CMK (cell line): ENCODE results near the gene PPP2R3A.
"Not testable (repeated sequence)": the region's sequence is repeated elsewhere in the genome, so short reads cannot be mapped to it uniquely, and the experiment has no call there.

Experiments
- DNase-seq: peaks from one replicate; pipeline ENCODE4 v3.0.0-alpha.2; 2010; ENCODE audit warnings: low read depth

PPP2R3A gene

GRCh38 chr3:136085067-136085466 lies 119.5 kb downstream of the PPP2R3A start:
- not testable (repeated sequence) for DNase-seq

GRCh38 chr3:136093771-136094170 lies 128.2 kb downstream of the PPP2R3A start:
- no peak for DNase-seq

GRCh38 chr3:136105044-136105443 lies 139.5 kb downstream of the PPP2R3A start:
- no peak for DNase-seq

GRCh38 chr3:136106101-136106500 lies 140.6 kb downstream of the PPP2R3A start:
- no peak for DNase-seq

GRCh38 chr3:136109499-136109898 lies 144.0 kb downstream of the PPP2R3A start:
- no peak for DNase-seq

GRCh38 chr3:136110481-136110880 lies 145.0 kb downstream of the PPP2R3A start:
- no peak for DNase-seq

- no peak for DNase-seq
Measured at GRCh38 chr3:136114421-136114820, 148.9 kb downstream of the PPP2R3A start.

GRCh38 chr3:136119332-136119731 lies 153.8 kb downstream of the PPP2R3A start:
- not testable (repeated sequence) for DNase-seq

GRCh38 chr3:136119783-136120182 lies 154.3 kb downstream of the PPP2R3A start:
- not testable (repeated sequence) for DNase-seq

GRCh38 chr3:136120373-136121348 lies 155.1 kb downstream of the PPP2R3A start:
- no peak for DNase-seq

GRCh38 chr3:136122006-136122405 lies 156.5 kb downstream of the PPP2R3A start:
- DNase-seq: no peak

GRCh38 chr3:136131647-136132046 lies 166.1 kb downstream of the PPP2R3A start:
- DNase-seq: not testable (repeated sequence)

- DNase-seq: no peak
Measured at GRCh38 chr3:136134091-136134490, 168.6 kb downstream of the PPP2R3A start.

GRCh38 chr3:136135039-136135802 lies 169.7 kb downstream of the PPP2R3A start:
- DNase-seq: peak; percentile 40

- DNase-seq: no peak
Measured at GRCh38 chr3:136136454-136136853, 170.9 kb downstream of the PPP2R3A start.

- DNase-seq: no peak
Measured at GRCh38 chr3:136141291-136141785, 175.8 kb downstream of the PPP2R3A start.

GRCh38 chr3:136141891-136142290 lies 176.4 kb downstream of the PPP2R3A start:
- DNase-seq: no peak

- no peak for DNase-seq
Measured at GRCh38 chr3:136142592-136142991, 177.1 kb downstream of the PPP2R3A start.

GRCh38 chr3:136144397-136144796 lies 178.9 kb downstream of the PPP2R3A start:
- not testable (repeated sequence) for DNase-seq

GRCh38 chr3:136146981-136147729 lies 181.6 kb downstream of the PPP2R3A start:
- DNase-seq: no peak

- DNase-seq: no peak
Measured at GRCh38 chr3:136149667-136150066, 184.1 kb downstream of the PPP2R3A start.

GRCh38 chr3:136151219-136151618 lies 185.7 kb downstream of the PPP2R3A start:
- no peak for DNase-seq
